Endothelial cell of umbilical vein (primary cell): ENCODE measurements around the gene CALD1.

Source experiments
- CTCF ChIP-seq, 2 donors: IDR thresholded peaks; 1 replicate in 1 of 2; 2 replicates in 1 of 2; pipeline ENCODE4 v1.5.1; 2011; ENCODE audit warnings: low read length in 2 of 2, mild to moderate bottlenecking in 2 of 2, moderate library complexity in 2 of 2, control low read depth in 1 of 2, inconsistent platforms in 1 of 2, low read depth in 1 of 2; ENCODE audit not compliant: insufficient read depth in 1 of 2; ENCODE audit errors: extremely low read depth in 1 of 2
- EZH2 ChIP-seq: IDR thresholded peaks from 2 replicates; pipeline ENCODE4 v1.6.1; 2012; ENCODE audit warnings: borderline replicate concordance, low read depth, mild to moderate bottlenecking, moderate library complexity, low read length, inconsistent platforms; ENCODE audit not compliant: severe bottlenecking
- FOS ChIP-seq: IDR thresholded peaks from 2 replicates; pipeline ENCODE4 v1.6.1; 2011; ENCODE audit warnings: mild to moderate bottlenecking, low read length, moderate library complexity, borderline replicate concordance; ENCODE audit not compliant: insufficient read depth
- GATA2 ChIP-seq: IDR thresholded peaks from 2 replicates; pipeline ENCODE4 v1.7.0; 2011; ENCODE audit warnings: low read depth, mild to moderate bottlenecking, moderate library complexity, mixed read lengths, low read length; ENCODE audit not compliant: insufficient read length, insufficient read depth
- JUN ChIP-seq: IDR thresholded peaks from 2 replicates; pipeline ENCODE4 v1.6.1; 2011; ENCODE audit warnings: borderline replicate concordance, low read depth; ENCODE audit not compliant: insufficient read length, insufficient read depth
- MYC ChIP-seq: IDR thresholded peaks from one replicate; pipeline ENCODE4 v1.6.1; 2011; ENCODE audit warnings: mild to moderate bottlenecking, low read depth, low read length
- POLR2A ChIP-seq: IDR thresholded peaks from 2 replicates; pipeline ENCODE4 v1.6.1; 2012; ENCODE audit warnings: low read depth, mild to moderate bottlenecking, control low read depth, low read length
- TF ChIP-seq, protein P1 (sequence below): IDR thresholded peaks from 2 replicates; pipeline ENCODE4 v1.6.1; 2011; ENCODE audit not compliant: insufficient read depth, insufficient read length

DNA sequence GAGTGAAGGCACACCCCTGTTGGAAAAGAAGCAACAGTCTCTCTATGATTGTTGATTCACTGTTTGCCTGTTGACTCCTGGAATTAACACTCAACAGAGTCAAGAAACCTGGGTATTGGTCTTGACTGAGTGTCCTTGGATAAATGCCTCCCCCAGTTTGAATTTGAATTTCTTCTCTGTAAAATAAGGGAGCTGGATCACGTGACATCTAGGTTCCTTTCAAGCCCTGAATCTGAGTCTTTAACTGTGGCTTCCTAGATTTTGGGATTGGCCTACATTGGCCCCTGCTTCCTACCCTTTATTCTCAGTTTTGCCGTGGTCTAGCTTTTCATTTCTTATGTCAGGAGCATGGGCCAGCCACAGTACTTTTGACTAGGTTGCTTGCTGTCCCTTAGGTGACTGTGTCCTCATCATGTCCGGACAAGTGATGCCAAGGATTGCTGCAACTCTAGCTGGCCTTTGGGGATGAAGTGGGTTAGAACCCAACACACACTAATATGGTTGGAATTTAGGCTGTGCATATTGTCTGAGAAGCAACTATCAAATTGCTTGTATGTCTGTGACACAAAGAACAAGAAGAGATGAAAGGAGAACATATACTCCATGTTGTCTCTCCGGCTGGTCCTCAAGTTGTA is 35.4 kb downstream of the CALD1 start:
- no peak for TF ChIP-seq CTCF (IDR thresholded peaks at IDR 0.05; ENCODE audit: extremely low read depth in 1 of 2, insufficient read depth in 1 of 2, low read depth in 1 of 2, low read length in 2 of 2)
- no peak for TF ChIP-seq POLR2A
- TF ChIP-seq JUN = no peak
- TF ChIP-seq GATA2 = no peak
- TF ChIP-seq EZH2 = no peak
- TF ChIP-seq, protein P1, sequence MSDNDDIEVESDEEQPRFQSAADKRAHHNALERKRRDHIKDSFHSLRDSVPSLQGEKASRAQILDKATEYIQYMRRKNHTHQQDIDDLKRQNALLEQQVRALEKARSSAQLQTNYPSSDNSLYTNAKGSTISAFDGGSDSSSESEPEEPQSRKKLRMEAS = no peak
- no peak for TF ChIP-seq FOS
- no peak for TF ChIP-seq MYC
